ENCODE measurements around the gene PPP2R2D. TPM values are rescaled to one million over a fixed set of nuclear protein-coding genes. Genes with fewer than 3 reads are reported as not detected.
A peak's percentile ranks its signal among the peaks of the same experiment; 100 is the strongest.

PPP2R2D gene
- total and polyA plus RNA-seq, 7 donors = 18.4 to 44.0 (median 23.8) TPM

GRCh38 chr10:131928248-131929095 lies 27.7 kb downstream of the PPP2R2D start:
- DNase-seq = peak; percentile 48
- H3K9me3 ChIP-seq = no peaks in the 10 kb centered on the region
- no peaks in the 10 kb centered on the region for H3K27me3 ChIP-seq
- 60 to 88% methylated on average over 18 of the region's 18 CpGs for WGBS, 2 donors
- H3K27ac ChIP-seq = peak overlapping the region in 1 of 4 donors; percentile 6
- no peak for TF ChIP-seq POLR2A (IDR thresholded peaks at IDR 0.05)
- H3K4me3 ChIP-seq = no peak overlapping the region
- peaks cover 0 to 43% (median 41%) of the 10 kb centered on the region in 4 donors for H3K4me1 ChIP-seq
- no peaks in the 10 kb centered on the region for H3K36me3 ChIP-seq
- intact Hi-C loops (cut with DNase I) = no loop called here

DNA sequence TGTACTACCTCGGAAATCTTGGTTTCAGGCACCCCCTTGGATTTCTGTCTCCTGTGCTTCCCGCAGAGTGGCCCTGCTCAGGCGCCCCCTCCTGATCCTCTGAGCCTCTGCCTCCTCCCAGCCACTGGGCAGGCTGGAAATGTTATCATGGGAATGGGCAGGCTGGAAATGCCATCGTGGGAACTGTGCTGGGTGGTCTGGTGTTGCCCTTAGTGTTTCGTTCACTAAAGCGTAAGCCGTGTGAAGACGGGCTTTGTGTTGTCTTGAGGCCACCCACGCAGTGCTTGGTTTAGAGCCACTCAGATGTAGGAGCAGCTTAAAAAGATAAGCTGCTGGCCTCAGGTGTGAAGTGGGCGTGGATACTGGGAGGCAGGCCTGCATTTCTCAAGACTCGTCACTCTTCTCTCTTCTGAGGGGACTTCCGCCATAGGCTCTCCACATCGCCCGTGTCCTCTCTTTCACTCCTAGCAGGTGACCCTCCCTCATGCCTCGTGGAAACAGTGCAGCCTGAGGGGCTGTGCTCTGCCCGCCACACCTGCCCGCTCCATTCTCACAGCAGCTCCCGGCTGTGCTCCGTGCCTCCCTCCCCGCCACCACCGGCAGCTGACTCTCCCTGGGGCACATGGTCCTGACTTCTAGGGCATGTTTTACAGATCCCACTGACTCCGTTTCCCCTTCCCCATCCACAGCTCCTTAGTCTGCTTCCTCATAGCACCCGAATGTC lies 28.5 kb downstream of the PPP2R2D start:
- Histone ChIP-seq H3K36me3 (no peaks in the 10 kb centered on the region), H3K27ac (peak overlapping the region in 1 of 4 donors; percentile 6), H3K4me1 (peaks cover 0 to 50% (median 44%) of the 10 kb centered on the region in 4 donors), H3K9me3 (no peaks in the 10 kb centered on the region), H3K4me3 (no peak overlapping the region), H3K27me3 (no peaks in the 10 kb centered on the region)
- WGBS, 2 donors = 85 to 92% methylated on average over 23 of the region's 23 CpGs
- peak; percentile 58 for DNase-seq
- intact Hi-C loops (cut with DNase I) = no loop called here
- no peak for TF ChIP-seq POLR2A (IDR thresholded peaks at IDR 0.05)
- TF ChIP-seq EP300 (IDR thresholded peaks at IDR 0.05) = no peak
- TF ChIP-seq POLR2AphosphoS5 (IDR thresholded peaks at IDR 0.05) = no peak
- TF ChIP-seq CTCF (IDR thresholded peaks at IDR 0.05) = no peak

GRCh38 chr10:131930150-131930549 lies 29.3 kb downstream of the PPP2R2D start:
- TF ChIP-seq CTCF (IDR thresholded peaks at IDR 0.05) = no peak
- no peak for TF ChIP-seq POLR2A (IDR thresholded peaks at IDR 0.05)
- no peak for TF ChIP-seq EP300 (IDR thresholded peaks at IDR 0.05)
- no peak for TF ChIP-seq POLR2AphosphoS5 (IDR thresholded peaks at IDR 0.05)
- WGBS, 2 donors = 92 to 94% methylated on average over 4 of the region's 4 CpGs
- Histone ChIP-seq H3K27me3 (no peaks in the 10 kb centered on the region), H3K36me3 (peaks cover 0 to 1% (median 0%) of the 10 kb centered on the region in 4 donors), H3K4me3 (no peak overlapping the region), H3K9me3 (no peaks in the 10 kb centered on the region), H3K4me1 (peaks cover 0 to 50% (median 44%) of the 10 kb centered on the region in 4 donors), H3K27ac (peak overlapping the region in 1 of 4 donors; percentile 68)
- DNase-seq = peak; percentile 17
- intact Hi-C loops (cut with DNase I) = loop anchor here (5.0 kb wide), 1 partner anchor 52 kb away; the partner anchor contains the start of gene BNIP3

DNA sequence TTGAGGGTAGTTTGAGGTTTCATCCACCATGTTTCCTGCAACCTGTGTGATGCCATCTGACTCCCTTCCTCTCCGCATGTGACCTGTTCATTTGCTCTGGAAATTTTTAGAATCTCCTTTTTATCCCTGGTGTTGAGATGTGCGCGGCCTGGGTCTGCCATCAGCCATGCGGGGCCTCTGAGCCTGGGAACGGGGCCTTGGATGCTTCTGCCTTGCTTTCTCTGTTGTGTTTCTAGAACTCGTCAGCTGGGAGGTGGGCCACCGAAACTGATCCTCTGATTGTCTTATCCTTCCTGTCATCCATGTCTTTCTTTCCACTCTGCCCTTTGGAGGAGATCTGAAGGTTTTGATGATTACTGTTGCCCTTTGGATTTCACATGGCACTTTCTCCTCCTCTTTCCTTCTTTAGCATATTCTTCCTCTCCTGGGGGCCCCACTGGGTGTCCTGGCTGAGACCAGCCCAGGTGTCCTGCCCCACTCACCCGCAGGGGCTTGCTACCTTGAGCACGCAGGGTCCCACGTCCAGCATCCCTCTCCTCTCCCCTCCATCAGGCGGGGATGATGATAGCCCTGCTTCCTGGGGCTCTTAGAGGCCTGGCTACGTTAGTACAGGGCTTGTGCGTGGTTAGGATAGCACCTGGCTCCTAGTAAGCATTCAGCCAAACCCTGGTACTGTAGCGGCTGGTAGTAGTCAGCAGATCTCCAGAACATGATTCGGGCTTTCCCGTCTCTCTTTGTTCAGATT lies 29.9 kb downstream of the PPP2R2D start:
- WGBS, 2 donors = 96% methylated on average over 16 of the region's 16 CpGs

More for the DNA sequence above, 29.9 kb downstream of the PPP2R2D start:
- intact Hi-C loops (cut with DNase I) = loop anchor here (5.0 kb wide), 1 partner anchor 52 kb away; the partner anchor contains the start of gene BNIP3
- Histone ChIP-seq H3K27ac (peak overlapping the region; percentile 58 to 76 (median 64)), H3K4me3 (no peak overlapping the region), H3K9me3 (no peaks in the 10 kb centered on the region), H3K4me1 (peaks cover 0 to 50% (median 44%) of the 10 kb centered on the region in 4 donors), H3K27me3 (no peaks in the 10 kb centered on the region), H3K36me3 (peaks cover 0 to 7% (median 0%) of the 10 kb centered on the region in 4 donors)
- TF ChIP-seq CTCF (IDR thresholded peaks at IDR 0.05) (no peak), POLR2AphosphoS5 (IDR thresholded peaks at IDR 0.05) (no peak), POLR2A (IDR thresholded peaks at IDR 0.05) (no peak), EP300 (IDR thresholded peaks at IDR 0.05) (no peak)
- DNase-seq = peak; percentile 53
